Kidney capillary endothelial cell (primary cell): ENCODE data around the gene ULK1.
A peak's percentile ranks its signal among the peaks of the same experiment; 100 is the strongest.
"Not testable (repeated sequence)": the region's sequence is repeated elsewhere in the genome, so short reads cannot be mapped to it uniquely, and the experiment has no call there.

Experiments used
- DNase-seq: peaks from one replicate; pipeline ENCODE4 v3.0.0-alpha.2; 2018; ENCODE audit warnings: low spot score

The ULK1 gene

DNA sequence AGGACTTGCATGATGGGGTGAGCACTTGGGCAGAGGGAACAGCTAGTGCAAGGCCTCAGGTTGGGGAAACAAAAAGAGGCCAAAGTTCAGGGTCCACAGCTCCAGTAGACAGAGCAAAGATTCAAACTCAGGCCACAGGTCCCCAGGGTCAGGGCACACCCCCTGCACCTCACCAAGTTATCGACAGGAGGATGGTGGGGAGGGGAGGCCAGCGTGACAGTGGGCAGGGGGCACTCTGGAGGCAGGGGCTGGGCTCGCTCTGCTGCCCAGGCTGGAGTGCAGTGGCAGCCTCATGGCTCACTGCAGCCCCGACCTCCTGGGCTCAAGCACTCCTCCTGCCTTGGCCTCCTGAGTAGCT lies 32.4 kb upstream of the ULK1 start:
- DNase-seq, result no peak

DNA sequence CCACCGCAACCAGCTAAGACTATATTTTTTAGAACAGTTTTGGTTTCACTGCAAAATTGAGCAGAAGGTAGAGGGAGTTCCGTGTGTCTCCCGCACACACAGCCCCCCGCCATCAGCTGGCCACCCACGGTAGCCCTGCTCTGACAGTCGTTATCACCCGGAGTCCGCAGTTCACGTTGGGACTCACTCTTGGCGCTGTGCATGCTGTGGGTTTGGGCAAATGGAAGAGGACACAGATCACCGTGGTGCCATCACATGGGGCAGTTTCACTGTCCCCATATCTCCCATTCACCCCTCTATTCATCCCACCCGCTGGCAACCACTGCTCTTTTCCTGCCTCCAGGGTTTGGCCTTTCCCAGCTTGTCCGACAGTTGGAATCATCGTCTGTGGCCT lies 31.8 kb upstream of the ULK1 start:
- DNase-seq, result no peak

DNA sequence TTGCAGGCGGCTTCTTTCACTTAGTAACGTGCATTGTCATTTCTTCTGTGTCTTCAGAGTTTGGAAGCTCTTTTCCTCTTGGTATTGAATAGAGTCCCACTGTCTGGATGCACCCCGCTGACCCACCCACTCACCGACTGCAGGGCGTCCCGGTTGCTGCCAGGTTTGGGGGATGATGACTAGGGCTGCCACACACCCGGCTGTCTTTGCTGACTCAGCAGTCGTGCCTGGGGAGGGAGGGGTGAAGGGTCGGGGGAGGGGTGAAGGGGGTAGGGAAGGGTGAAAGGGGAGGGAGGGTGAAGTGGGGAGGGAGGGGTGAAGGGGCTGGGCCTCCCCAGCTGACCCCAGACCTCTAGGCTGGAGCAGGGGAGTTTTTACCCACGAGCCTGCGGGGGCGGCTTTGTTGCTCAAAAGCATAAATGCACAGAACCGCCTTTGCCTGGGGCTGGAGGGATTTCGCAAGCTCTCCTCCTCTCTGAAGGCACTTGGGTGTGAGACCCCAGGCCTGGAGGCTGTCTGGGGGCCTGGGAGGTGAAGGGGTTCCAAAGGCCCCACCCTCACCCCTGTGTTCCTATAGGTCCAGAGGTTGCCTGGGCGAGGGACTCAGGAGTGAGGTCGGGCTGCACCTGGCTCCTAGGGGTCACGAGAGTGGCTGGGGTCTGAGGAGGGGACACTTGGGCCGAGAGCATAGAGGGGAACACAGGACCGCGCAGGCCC lies 31.3 kb upstream of the ULK1 start:
- DNase-seq, result no peak

DNA sequence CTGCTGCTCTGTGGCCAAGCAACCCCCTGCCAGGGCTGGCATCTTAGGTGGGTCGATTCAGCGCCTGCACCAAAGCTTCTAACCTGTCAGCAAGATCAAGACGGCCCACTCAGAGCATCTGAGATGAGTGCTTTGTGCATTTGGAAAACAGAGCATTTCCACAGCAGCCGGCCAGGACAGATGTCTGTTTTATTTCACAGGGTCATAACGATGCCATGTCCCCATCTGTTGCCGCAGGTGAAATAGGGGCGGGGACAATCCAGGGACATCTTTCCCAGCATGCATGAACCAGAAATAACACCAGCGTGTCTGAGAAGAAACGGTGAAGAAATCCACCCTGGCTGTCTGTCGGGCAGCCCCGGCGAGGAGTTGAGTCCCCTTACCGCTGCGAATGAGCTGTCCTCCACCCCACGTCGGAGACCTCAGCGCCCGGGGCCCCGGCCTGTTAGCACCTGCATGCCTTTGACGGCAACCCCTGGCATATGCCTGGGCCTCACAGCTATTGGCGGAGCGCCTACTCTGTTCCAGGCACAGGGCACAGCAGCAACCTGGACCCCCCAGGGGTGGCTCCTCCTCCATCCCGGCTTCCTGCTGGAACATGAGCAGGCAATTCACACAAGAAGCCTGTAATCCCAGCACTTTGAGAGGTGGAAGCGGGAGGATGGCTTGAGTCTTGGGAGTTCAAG lies 30.6 kb upstream of the ULK1 start:
- DNase-seq, result no peak

DNA sequence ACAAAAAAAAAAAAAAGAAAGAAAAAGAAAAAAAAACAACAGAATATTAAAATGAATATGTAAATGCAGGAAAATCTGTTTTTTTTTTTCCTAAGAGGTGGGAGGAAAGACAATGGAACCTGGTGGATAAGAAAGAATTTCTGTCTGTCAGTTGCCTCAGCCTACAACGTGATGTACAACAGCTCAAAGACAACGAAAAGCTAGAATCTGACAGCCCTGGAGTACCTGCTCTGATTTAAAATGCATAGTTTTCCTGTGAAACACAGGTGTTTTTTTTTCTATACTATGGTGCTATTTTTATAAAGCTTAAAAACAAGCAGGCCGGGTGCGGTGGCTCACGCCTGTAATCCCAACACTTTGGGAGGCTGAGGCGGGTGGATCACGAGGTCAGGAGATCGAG lies 30.0 kb upstream of the ULK1 start:
- no peak for DNase-seq

DNA sequence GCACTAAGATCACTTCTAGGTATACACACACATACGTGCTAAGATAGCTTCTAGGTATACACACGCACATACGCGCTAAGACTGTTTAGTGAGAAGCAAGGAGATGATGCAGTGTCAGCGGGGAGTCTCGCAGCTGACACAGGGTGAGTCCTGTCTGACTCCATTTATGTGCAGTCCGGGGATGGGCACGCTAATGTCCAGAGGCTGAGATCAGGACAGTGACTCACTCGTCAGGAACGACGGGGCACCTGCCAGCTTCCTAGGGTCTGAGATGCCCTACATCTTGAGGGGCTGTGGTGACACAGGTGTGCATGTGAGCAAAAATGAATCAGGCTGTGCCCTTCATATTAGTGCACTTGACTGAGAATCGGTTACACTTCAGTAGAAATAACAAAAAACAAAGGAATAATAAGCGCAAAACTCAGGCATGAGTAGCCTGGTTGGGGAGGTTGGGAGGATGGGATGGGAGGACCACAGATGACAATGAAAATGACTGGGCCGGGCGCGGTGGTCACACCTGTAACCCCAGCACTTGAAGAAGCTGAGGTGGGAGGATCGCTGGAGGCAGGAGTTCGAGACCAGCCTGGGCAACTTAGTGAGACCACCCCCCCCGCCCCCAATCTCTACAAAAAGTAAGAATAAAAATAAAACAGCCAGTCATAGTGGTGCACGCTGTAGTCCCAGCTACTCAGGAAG lies 29.1 kb upstream of the ULK1 start:
- DNase-seq, result no peak

DNA sequence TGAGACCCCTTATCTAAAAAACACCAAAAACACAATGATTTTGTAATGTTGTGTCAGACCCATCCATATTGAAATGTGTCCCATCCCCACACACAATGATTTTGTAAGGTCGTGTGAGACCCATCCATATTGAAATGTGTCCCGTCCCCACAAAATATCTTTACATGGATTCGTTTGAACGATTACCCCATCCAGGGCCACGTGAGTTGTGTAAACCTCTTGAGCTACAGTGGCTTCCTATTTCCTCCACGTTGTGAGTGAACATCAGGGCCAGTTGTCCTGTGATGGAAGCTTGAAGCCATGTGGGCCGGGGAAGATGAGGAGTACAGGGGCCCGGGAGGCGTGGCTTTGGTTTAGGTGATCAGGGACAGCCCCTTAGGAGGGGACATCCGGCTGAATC lies 27.0 kb upstream of the ULK1 start:
- DNase-seq, result no peak

DNA sequence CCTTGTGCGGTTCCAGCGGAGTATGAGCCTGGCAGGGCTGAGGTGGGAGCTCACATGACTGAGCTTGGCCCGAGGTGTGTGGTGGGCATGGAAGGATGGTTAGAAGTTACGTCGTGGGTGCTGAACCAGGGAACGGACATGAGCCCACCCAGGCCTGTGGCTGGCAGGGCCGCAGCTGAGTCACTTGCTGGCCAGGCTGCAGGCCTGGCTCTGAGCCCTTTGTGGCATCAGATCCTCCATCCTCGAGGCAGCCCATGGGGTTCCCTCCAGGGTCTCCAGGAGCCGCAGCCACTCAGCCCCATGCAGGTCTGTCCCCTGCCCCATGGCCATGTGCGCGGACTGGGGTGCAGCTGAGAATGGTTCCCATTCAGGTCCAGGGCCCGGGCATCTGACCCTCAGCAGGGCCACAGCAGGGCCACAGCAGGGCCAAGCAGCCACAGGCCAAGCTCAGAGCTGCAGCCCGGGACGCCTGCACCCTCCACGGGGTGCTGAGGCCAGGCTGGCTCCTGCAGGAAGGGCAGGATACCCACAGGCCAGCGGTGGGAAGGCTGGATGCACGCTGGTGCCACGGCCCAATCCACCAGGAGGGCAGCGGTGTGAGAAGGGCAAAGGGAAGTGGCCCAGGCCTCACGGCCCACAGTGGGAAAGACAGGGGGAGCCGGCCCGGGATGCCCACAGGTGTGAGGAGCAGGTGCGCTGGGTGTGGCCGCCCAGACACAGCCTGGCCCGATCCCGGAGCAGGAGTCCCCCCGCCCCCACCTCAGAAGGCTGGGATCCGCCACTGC lies 26.3 kb upstream of the ULK1 start:
- DNase-seq, result no peak

DNA sequence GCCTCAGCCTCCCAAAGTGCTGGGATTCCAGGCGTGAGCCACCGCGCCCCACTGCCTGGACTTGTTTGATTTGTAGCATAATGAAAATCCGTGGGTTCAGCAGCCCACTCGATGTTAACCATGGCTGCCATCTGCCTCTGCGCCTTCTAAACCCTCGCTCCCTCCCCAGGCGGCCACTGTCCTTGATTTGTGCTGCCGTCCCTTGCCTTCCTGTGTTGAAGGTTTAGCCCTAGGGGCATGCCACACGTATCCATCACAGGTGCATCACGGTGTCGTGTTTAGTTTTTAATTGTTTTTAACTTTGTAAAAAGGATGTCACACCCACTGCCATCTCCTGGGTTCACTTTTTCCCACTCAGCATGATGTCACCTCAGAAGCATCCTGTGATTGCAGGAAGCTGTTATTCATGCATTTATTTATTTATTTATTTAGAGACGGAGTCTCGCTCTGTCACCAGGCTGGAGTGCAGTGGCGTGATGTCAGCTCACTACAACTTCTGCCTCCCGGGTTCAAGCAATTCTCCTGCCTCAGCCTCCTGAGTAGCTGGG lies 24.5 kb upstream of the ULK1 start:
- peak; percentile 91 for DNase-seq

DNA sequence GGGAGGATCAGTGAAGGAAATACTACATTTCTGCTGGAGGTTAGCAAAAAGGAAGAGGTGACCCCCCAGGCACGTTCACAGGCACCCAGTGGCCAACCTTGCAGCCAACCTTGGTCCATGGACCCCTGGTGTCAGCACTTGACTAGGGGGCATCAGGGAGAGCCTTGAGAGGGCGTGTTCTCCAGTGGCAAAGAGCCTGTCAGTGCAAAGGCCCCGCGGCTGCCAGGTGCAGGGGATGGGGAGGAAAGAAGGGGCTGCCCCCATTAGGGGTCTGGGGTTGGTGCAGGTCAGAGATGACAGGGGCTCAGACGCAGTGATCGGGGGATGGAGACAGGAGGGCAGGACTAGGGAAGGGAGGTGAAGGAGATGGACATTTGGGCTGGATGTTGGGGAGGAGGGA lies 22.7 kb upstream of the ULK1 start:
- no peak for DNase-seq

DNA sequence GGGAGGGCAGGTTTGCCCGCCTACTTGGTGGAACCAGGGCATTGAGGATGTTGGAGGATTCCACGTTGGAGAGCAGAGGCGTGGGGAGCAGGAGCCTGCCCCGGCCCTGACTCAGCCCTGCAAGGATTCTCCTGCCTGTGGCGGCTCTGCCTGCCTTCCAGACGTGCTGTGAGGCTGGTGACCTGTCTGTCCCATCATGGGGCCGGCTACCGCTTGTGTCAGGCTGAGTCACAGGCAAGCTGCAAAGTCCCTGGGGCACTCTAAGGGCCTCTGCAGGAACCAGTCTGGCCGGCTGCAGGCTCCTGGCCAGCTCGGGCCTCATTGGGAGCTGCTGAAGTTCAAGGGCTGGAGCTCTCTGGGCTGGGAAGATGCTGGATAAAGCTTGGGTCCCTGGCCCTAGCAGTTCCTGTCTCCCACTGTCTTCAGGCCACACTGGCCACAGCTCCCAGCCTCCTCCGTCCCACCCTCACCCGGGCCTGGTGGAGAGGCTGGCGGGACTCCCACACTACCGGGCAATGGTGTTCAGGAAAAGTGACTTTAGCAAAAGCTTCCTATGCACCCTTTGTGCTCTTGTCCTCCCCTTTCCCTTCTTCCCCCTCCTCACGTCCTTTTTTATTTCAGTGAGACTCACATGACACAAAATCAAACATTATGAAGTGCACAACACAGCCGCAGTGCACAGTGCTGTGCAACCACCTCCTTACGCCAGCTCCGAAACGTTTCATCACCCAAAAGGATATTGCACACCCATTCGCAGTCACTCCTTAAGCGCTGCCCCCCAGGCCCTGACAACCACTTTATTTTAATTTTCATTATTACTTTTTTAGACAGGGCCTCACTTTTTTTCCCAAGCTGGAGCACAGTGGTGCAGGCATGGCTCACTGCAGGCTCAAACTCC lies 22.0 kb upstream of the ULK1 start:
- peak; percentile 92 for DNase-seq

DNA sequence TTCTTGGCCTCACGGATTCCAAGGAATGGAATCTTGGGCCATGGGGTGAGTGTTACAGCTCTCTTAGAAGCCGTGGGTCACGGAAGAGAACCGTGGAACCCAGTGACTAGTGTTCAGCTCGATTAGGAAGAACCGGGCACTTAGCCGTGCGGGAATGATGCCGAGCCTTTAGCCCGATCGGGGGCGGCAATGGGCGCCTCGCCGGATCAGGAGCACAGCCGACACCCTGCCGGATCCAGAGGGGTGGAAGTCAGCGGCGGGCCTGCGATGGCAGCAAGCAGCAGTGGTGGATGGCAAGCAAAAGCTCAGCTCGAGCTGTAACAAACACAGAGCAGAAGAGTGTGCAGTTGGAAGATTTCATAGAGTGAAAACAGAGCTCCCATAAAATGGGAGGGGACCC lies 21.1 kb upstream of the ULK1 start:
- no peak for DNase-seq

DNA sequence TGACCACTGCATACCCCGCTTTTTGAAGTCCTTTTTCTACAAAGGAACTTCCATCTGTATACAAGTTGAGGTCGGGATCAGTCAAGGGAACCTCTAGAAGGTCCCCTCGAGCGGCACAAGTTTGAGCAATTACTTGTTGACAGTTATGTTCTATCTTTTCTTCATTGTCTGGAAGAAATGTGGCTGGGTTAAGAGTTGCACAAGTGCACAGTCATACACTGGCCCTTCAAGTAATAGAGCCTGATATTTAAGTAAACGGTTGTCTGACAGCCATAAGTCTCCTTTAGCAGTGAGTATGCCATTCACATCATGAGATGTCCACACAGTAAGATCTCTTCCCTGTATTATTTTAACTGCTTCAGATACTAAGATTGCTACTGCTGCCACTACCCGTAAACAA lies 19.4 kb upstream of the ULK1 start:
- not testable (repeated sequence) for DNase-seq

DNA sequence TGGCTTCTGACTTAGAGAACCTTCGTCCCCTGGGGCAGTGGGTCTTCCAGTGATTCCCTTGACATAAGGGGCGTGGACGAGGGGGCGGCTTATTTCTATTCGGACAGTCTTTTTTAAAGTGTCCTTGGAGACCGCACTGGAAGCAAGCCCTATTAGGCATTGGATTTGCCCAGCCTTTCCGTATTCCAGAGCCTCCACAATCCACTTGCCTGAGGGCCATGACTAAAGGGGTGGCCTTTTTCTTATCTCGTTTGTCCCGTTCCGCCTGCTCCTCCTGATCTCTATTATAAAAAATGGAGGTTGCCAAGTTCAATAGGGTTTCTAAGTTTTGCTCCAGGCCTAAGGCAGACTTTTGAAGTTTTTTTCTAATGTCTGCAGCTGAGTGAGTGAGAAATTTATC lies 17.2 kb upstream of the ULK1 start:
- DNase-seq, result not testable (repeated sequence)

DNA sequence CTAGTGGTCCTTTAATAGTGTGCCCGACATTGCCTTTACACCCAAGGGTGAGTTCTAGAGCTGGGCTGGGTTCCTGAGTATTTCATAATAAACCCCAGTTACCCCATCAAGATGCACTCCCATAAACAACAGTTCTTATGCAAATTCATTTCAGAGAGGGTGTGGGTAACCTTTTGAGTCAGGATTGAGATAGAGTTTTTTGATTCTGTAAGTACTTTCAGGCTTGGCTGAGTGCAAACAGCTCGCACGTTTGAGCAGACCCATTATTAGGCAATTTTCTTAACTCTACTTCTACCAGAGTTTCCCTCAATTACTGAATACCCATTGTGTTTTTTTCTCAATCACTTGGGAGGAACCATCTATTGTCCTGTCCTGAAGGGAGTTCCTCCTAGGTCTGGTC lies 16.0 kb upstream of the ULK1 start:
- DNase-seq, result not testable (repeated sequence)

DNA sequence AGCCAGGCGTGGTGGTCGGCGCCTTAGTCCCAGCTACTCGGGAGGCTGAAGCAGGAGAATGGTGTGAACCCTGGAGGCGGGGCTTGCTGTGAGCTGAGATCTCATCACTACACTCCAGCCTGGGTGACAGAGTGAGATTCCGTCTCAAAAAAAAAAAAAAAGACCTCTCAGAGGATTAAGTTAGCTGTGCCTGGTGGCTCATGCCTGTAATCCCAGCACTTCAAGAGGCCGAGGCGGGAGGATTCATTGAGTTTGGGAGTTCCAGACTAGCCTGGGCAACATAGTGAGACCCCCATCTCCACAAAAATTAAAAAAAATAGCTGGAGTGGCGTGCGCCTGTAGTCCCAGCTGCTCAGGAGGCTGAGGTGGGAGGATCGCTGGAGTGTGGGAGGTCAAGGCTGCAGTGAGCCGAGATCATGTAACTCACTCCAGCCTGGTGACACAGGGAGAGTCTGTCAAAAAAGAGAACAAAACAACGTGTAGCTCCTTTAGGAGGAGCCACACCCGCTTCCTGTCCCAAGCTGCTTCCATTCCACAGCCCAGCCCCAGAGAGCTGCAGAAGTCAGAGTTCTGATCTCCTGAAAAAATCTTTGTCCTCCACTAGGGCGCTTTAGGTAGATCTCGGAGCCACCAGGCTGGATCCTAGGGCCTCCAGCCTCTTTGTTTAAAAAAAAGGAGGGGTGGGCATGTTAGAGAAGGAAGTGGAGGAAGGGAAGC lies 11.5 kb upstream of the ULK1 start:
- no peak for DNase-seq

DNA sequence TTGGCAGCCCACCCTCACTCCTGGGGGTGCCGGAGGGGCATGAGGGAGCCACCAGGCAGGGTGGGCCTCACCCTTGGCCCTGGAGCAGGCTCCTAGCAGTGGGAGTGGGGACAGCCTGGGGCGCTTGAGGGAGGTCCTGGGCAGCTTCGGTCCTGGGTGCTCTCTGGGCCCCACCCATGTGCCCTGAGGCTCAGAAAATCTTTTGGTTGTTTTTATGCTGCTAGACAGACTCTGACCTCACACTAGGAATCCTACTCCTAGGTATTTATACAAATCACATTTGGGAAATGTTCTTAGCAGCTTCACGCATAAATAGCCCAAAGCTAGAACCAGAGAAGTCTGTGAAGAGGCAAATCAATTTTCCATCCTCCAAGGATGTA lies 10.9 kb upstream of the ULK1 start:
- no peak for DNase-seq

DNA sequence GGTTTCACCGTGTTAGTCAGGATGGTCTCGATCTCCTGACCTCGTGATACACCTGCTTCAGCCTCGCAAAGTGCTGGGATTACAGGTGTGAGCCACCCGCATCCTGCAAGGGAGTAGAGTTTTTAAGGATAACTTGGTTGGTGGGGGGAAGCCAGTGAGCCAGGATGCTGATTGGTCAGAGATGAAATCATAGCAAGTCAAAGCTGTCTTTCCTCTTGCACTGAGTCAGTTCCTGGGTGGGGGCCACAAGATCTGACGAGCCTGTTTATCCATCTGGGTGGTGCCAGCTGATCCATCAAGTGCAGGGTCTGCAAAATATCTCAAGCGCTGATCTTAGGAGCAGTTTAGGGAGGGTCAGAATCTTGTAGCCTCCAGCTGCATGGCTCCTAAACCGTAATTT lies 9.3 kb upstream of the ULK1 start:
- DNase-seq, result not testable (repeated sequence)

DNA sequence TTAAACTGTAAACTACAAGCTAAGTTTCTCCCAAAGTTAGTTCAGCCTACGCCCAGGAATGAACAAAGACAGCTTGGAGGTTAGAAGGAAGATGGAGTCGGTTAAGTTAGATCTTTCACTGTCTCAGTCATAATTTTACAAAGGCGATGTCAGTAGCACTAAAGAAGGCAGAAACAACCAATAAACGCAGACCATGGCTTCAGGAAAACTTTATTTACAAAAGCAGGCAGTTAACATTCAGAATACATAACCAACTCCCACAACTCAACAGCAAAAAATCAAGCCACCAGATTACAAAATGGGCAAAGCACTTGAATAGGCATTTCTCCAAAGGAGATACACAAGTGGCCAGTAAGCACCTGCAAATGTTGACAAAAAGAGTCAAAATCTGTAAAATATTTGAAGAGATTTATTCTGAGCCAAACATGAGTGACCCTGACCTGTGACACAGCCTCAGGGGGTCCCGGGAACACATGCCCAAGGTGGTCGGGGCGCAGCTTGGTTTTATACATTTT lies 8.8 kb upstream of the ULK1 start:
- DNase-seq, result no peak

DNA sequence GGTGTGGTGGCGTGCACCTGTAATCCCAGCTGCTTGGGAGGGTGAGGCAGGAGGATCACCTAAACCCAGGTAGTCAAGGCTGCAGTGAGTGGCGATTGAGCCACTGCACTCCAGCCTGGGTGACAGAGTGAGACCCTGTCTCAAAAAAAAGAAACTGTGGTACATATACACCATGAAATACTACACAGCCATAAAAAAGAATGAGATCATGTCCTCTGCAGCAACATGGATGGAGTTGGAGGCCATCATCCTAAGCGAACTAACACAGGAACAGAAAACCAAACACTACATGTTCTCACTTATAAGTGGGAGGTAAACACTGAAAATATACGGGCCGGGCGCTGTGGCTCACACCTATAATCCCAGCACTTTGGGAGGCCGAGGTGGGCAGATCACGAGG lies 2.7 kb upstream of the ULK1 start:
- DNase-seq, result not testable (repeated sequence)
